ENCODE data around the gene FAM111B.
A peak's percentile ranks its signal among the peaks of the same experiment; 100 is the strongest.

The FAM111B gene

DNA sequence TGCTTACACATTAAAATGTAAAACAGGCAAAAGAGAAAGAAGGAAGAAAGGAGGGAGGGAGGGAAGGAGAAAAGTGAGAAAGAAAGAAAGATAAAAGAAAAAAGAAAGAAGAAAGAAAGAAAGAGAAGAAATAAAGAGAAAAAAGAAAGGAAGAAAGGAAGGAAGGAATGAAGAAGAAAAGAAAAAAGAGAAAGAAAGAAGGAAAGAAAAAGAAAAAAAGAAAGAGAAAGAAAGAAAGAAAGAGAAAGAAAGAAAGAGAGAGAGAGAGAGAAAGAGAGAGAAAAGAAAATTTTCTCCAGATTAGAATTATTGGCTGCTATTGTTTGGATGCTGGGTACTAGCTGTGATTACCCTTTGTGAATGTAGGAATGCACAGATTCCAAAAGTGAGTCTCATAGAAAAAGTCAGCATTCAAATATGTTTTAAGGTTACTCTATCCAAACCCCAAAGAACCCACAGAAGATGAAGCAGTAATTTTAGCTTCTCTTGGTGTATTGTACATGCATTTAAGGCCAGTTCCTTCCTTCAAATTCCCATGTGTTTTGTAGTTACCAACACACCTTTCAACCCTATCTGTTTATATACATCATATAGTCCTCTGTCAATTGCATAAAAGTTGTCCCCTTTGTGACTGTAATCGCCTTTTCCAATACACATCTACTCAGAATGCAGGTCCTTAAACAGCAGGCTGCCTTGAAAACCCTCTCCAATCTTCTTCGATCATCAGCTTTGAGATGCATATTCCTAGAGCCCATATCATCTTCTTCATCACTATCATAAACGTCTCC lies 34.8 kb downstream of the FAM111B start:
- H3K27ac ChIP-seq (ENCODE audit: low read depth, low read length), result peak overlapping the region; percentile 88
- H3K27me3 ChIP-seq (ENCODE audit: insufficient read depth, low read length), result no peaks in the 10 kb centered on the region
- H2AFZ ChIP-seq (ENCODE audit: low read length, unreplicated experiment), result peak overlapping the region; percentile 97
- H3K36me3 ChIP-seq (ENCODE audit: insufficient read depth, low read length), result peaks cover 4% of the 10 kb centered on the region
- H3K4me1 ChIP-seq (ENCODE audit: control insufficient read depth, insufficient read depth, low read length, unreplicated experiment), result peaks cover 23% of the 10 kb centered on the region
- peaks cover 35% of the 10 kb centered on the region for H3K79me2 ChIP-seq (ENCODE audit: control insufficient read depth, insufficient read depth, low read length, unreplicated experiment)
- H3K4me3 ChIP-seq (ENCODE audit: low read depth, low read length), result peak overlapping the region; percentile 95

DNA sequence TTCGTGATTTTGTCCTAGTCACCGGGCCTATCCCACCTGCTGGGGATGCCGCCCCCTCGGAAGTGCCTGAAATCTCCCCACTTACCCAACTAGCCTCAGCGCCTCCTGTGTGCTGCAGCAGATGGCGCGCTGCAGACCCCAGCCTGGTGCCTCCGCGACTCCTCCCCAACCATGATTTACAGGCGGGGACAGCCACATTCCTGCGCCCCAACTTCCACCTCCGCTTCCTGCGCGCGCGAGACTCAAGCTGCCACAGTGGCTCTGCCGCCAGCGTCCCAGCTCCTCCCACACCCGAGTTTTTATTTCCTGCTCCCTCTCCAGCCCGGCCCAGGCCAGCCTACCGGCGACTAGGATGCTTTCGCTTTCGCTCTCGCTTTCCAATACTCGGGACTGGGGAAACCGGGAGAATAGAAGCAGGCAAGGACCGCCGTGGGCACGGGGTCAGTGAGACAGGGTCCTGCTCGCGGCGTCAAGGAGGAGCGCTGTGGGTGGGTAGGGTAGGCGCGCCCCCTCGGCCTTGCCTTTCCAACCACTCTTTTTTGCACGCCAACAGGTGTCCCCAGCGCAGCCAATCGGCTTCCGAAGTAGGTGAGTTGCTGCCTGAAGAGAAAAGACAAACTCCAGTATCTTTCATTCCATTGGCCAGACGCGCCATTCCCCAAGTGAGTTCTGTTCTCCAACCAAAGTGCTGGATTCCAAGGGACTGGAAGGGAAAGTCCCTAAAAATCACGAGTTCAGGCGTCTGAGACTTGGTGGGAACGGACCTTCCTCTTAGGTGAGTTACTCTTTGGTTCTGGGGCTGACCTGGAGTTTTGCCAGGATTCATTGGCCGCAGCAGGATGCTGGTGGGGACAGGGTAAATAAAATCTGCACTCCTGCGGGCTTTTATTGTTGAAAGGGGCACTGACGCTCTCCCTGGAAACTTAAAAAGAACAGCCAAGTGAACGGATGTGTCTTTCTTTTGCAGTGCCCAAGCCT lies 35.8 kb downstream of the FAM111B start, which contains the start of gene FAM111A:
Gene FAM111A (plus strand): TSS at position 327 of the 978 bp plus-strand sequence. CDS start 6,017 bp downstream, outside the sequence.
- Histone ChIP-seq H3K79me2 (ENCODE audit: control insufficient read depth, insufficient read depth, low read length, unreplicated experiment) (peaks cover 45% of the 10 kb centered on the region), H3K4me3 (ENCODE audit: low read depth, low read length) (peak within 1 kb of the TSS; percentile 95), H2AFZ (ENCODE audit: low read length, unreplicated experiment) (peak within 1 kb of the TSS; percentile 97), H3K4me1 (ENCODE audit: control insufficient read depth, insufficient read depth, low read length, unreplicated experiment) (peaks cover 32% of the 10 kb centered on the region), H3K27ac (ENCODE audit: low read depth, low read length) (peak within 1 kb of the TSS; percentile 88), H3K27me3 (ENCODE audit: insufficient read depth, low read length) (no peaks in the 10 kb centered on the region), H3K36me3 (ENCODE audit: insufficient read depth, low read length) (peaks cover 11% of the 10 kb centered on the region)

DNA sequence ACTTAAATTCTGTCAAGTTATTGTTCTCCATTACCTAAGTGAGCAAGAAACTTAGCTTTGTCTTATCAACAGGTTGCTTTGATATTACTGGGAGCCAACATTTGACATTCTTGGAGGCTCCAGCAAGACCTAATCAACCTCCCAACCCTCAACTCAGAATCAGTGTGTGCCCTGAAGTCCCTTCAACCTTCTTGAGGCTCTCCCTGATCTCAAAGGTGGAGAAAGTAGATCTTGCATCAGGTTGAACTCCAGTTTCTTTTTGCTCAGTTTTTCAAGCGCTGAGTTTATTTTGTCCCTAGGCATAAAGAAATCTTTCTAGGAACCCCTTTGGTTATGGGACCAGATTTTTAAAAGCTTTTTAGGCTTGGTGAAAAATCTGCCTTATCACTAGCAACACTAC lies 37.1 kb downstream of the FAM111B start:
- Histone ChIP-seq H3K36me3 (ENCODE audit: insufficient read depth, low read length) (peaks cover 20% of the 10 kb centered on the region), H3K27me3 (ENCODE audit: insufficient read depth, low read length) (no peaks in the 10 kb centered on the region), H3K4me3 (ENCODE audit: low read depth, low read length) (peak overlapping the region; percentile 95), H3K27ac (ENCODE audit: low read depth, low read length) (peak overlapping the region; percentile 88), H3K79me2 (ENCODE audit: control insufficient read depth, insufficient read depth, low read length, unreplicated experiment) (peaks cover 55% of the 10 kb centered on the region), H2AFZ (ENCODE audit: low read length, unreplicated experiment) (peak overlapping the region; percentile 79), H3K4me1 (ENCODE audit: control insufficient read depth, insufficient read depth, low read length, unreplicated experiment) (peaks cover 34% of the 10 kb centered on the region)

DNA sequence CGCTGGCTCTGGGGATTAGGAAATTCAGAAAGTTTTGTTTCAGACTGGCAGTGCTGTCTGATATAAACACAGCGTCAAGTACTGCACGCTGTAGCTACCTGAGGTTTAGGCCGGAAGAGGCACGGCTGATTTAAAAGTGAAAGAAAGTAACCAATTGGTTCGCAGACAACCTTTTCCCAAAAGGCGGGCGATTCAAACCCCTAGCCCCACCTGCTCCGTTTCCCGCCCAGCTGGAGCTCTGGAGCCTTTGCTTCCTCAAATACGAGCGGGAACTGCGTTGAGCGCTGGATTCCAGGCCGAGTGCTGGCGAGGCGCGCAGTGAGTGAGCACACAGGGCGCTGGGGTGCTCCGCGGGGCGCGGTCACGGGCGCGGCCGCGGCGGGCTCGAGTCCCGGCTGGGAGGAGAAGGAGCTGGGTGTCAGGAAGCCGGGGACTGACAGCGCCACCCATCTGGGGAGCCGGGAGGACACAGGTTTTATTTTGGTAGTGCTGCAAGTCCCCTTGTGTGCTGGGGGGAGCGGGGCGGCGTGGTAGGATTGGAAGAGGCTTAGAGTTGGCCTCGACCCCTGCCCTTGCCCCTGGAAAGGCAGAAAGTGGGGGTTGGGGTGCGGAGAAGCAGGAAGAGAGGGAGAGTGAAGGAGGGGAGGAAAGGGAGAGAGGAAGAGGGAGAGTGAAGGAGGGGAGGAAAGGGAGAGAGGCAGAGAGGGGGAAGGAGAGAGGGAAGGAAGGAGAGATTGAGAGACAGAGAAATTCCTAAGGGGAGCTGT lies 37.7 kb downstream of the FAM111B start:
- peak overlapping the region; percentile 95 for H3K4me3 ChIP-seq (ENCODE audit: low read depth, low read length)
- H3K79me2 ChIP-seq (ENCODE audit: control insufficient read depth, insufficient read depth, low read length, unreplicated experiment), result peaks cover 55% of the 10 kb centered on the region
- H2AFZ ChIP-seq (ENCODE audit: low read length, unreplicated experiment), result peak overlapping the region; percentile 79
- H3K27me3 ChIP-seq (ENCODE audit: insufficient read depth, low read length), result no peaks in the 10 kb centered on the region
- peaks cover 22% of the 10 kb centered on the region for H3K36me3 ChIP-seq (ENCODE audit: insufficient read depth, low read length)
- H3K27ac ChIP-seq (ENCODE audit: low read depth, low read length), result peak overlapping the region; percentile 88
- peaks cover 34% of the 10 kb centered on the region for H3K4me1 ChIP-seq (ENCODE audit: control insufficient read depth, insufficient read depth, low read length, unreplicated experiment)

DNA sequence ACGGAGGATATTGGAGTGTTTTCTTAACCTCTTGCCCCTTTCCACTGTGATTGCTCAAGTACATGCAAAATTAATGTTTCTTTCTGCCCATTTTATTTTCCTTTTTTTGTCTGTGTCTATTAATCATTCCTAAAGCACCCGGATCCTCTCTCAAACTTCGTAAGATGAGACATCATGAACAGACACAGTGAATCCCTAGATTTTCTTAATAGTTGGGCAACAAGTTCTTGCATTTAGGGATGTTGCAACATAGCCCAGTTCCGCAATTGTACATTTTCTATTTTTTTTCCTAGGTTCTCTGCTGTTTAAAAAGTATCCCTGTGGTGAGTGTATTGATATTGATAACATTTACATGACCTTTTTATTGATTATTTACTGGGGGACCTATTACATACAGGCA lies 38.5 kb downstream of the FAM111B start:
- H3K4me3 ChIP-seq (ENCODE audit: low read depth, low read length), result peak overlapping the region; percentile 95
- peak overlapping the region; percentile 88 for H3K27ac ChIP-seq (ENCODE audit: low read depth, low read length)
- no peak overlapping the region for H2AFZ ChIP-seq (ENCODE audit: low read length, unreplicated experiment)
- peaks cover 55% of the 10 kb centered on the region for H3K79me2 ChIP-seq (ENCODE audit: control insufficient read depth, insufficient read depth, low read length, unreplicated experiment)
- H3K36me3 ChIP-seq (ENCODE audit: insufficient read depth, low read length), result peaks cover 24% of the 10 kb centered on the region
- H3K4me1 ChIP-seq (ENCODE audit: control insufficient read depth, insufficient read depth, low read length, unreplicated experiment), result peaks cover 34% of the 10 kb centered on the region
- H3K27me3 ChIP-seq (ENCODE audit: insufficient read depth, low read length), result no peaks in the 10 kb centered on the region

DNA sequence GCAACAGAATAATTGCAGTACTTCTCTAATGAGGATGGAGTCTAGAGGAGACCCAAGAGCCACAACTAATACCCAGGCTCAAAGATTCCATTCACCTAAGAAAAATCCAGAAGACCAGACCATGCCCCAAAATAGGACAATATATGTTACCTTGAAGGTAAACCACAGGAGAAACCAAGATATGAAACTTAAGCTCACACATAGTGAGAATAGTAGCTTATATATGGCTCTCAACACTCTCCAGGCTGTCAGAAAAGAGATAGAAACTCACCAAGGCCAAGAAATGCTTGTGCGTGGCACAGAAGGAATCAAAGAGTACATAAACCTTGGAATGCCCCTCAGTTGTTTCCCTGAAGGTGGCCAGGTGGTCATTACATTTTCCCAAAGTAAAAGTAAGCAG lies 44.7 kb downstream of the FAM111B start:
- Histone ChIP-seq H3K4me1 (ENCODE audit: control insufficient read depth, insufficient read depth, low read length, unreplicated experiment) (peaks cover 12% of the 10 kb centered on the region), H3K36me3 (ENCODE audit: insufficient read depth, low read length) (peaks cover 34% of the 10 kb centered on the region), H3K4me3 (ENCODE audit: low read depth, low read length) (no peak overlapping the region), H3K27me3 (ENCODE audit: insufficient read depth, low read length) (no peaks in the 10 kb centered on the region), H3K27ac (ENCODE audit: low read depth, low read length) (no peak overlapping the region), H2AFZ (ENCODE audit: low read length, unreplicated experiment) (no peak overlapping the region), H3K79me2 (ENCODE audit: control insufficient read depth, insufficient read depth, low read length, unreplicated experiment) (peaks cover 21% of the 10 kb centered on the region)

DNA sequence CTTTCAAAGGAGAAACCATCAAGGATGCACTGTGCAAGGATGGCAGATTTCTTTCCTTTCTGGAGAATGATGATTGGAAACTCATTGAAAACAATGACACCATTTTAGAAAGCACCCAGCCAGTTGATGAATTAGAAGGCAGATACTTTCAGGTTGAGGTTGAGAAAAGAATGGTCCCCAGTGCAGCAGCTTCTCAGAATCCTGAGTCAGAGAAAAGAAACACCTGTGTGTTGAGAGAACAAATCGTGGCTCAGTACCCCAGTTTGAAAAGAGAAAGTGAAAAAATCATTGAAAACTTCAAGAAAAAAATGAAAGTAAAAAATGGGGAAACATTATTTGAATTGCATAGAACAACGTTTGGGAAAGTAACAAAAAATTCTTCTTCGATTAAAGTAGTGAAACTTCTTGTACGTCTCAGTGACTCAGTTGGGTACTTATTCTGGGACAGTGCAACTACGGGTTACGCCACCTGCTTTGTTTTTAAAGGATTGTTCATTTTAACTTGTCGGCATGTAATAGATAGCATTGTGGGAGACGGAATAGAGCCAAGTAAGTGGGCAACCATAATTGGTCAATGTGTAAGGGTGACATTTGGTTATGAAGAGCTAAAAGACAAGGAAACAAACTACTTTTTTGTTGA lies 45.4 kb downstream of the FAM111B start:
- H3K27ac ChIP-seq (ENCODE audit: low read depth, low read length), result no peak overlapping the region
- peaks cover 28% of the 10 kb centered on the region for H3K36me3 ChIP-seq (ENCODE audit: insufficient read depth, low read length)
- no peak overlapping the region for H2AFZ ChIP-seq (ENCODE audit: low read length, unreplicated experiment)
- peaks cover 5% of the 10 kb centered on the region for H3K4me1 ChIP-seq (ENCODE audit: control insufficient read depth, insufficient read depth, low read length, unreplicated experiment)
- peaks cover 14% of the 10 kb centered on the region for H3K79me2 ChIP-seq (ENCODE audit: control insufficient read depth, insufficient read depth, low read length, unreplicated experiment)
- H3K4me3 ChIP-seq (ENCODE audit: low read depth, low read length), result no peak overlapping the region
- H3K27me3 ChIP-seq (ENCODE audit: insufficient read depth, low read length), result no peaks in the 10 kb centered on the region

DNA sequence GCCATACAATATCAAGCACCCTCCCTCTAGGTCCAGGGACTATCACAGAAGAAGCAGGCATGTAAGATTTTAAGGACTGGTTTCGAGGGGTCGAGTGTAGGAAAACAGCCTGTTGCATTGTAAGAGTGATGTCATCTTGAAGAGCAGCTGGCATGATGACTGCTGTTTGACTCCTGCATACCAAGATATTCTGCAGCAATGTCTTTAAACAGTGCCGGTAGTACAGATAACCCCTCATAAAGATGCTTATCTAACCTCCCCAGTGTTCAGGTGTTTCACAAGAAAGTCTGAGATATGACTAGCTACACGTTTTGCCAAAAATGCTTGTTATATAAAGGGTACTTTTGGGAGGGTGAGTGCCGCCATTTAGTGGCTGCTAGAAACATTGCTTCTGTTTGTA lies 47.6 kb downstream of the FAM111B start:
- peaks cover 16% of the 10 kb centered on the region; the same call in 1 of the 2 replicates for H3K36me3 ChIP-seq (ENCODE audit: insufficient read depth, low read length)
- peaks cover 4% of the 10 kb centered on the region for H3K4me1 ChIP-seq (ENCODE audit: control insufficient read depth, insufficient read depth, low read length, unreplicated experiment)
- no peak overlapping the region for H3K4me3 ChIP-seq (ENCODE audit: low read depth, low read length)
- H2AFZ ChIP-seq (ENCODE audit: low read length, unreplicated experiment), result no peak overlapping the region
- no peaks in the 10 kb centered on the region for H3K27me3 ChIP-seq (ENCODE audit: insufficient read depth, low read length)
- no peak overlapping the region for H3K27ac ChIP-seq (ENCODE audit: low read depth, low read length)
- no peaks in the 10 kb centered on the region for H3K79me2 ChIP-seq (ENCODE audit: control insufficient read depth, insufficient read depth, low read length, unreplicated experiment)

DNA sequence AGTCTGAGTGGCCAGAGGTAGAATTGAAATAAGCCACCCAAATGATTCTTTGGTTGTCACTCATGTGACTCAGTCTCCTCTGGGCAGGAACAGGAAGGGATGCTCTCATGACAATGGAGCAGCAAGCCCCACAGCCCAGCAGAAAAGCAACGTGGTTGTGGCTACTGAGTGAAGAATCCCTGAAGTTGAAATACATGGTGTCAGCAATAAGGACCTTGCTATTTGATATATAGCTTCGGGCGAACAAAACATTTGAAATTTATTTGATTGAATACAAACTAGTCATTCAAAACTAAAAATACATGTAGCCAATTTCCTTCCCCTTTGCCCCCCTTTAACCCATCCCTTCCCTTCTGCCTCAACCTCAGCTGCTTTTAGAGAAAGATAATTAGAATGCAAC lies 50.4 kb downstream of the FAM111B start:
- Histone ChIP-seq H3K79me2 (ENCODE audit: control insufficient read depth, insufficient read depth, low read length, unreplicated experiment) (no peaks in the 10 kb centered on the region), H3K4me1 (ENCODE audit: control insufficient read depth, insufficient read depth, low read length, unreplicated experiment) (peaks cover 4% of the 10 kb centered on the region), H3K4me3 (ENCODE audit: low read depth, low read length) (no peak overlapping the region), H3K36me3 (ENCODE audit: insufficient read depth, low read length) (peaks cover 3% of the 10 kb centered on the region; the same call in 1 of the 2 replicates), H3K27me3 (ENCODE audit: insufficient read depth, low read length) (peaks cover 12% of the 10 kb centered on the region), H3K27ac (ENCODE audit: low read depth, low read length) (no peak overlapping the region), H2AFZ (ENCODE audit: low read length, unreplicated experiment) (no peak overlapping the region)
